Measurements from ENCODE around the gene RASGRP1.
A peak's percentile ranks its signal among the peaks of the same experiment; 100 is the strongest.
"Not testable (repeated sequence)": the region's sequence is repeated elsewhere in the genome, so short reads cannot be mapped to it uniquely, and the experiment has no call there.

Gene RASGRP1

GRCh38 chr15:38564557-38565286 is at the start of gene RASGRP1:
TSS of gene RASGRP1 (minus strand) at chr15:38564814. CDS start at chr15:38564628, 186 bp downstream.
- DNase-seq: peak; percentile 35

GRCh38 chr15:38613085-38613484 is 48.5 kb upstream of the RASGRP1 start:
- DNase-seq: no peak

DNA sequence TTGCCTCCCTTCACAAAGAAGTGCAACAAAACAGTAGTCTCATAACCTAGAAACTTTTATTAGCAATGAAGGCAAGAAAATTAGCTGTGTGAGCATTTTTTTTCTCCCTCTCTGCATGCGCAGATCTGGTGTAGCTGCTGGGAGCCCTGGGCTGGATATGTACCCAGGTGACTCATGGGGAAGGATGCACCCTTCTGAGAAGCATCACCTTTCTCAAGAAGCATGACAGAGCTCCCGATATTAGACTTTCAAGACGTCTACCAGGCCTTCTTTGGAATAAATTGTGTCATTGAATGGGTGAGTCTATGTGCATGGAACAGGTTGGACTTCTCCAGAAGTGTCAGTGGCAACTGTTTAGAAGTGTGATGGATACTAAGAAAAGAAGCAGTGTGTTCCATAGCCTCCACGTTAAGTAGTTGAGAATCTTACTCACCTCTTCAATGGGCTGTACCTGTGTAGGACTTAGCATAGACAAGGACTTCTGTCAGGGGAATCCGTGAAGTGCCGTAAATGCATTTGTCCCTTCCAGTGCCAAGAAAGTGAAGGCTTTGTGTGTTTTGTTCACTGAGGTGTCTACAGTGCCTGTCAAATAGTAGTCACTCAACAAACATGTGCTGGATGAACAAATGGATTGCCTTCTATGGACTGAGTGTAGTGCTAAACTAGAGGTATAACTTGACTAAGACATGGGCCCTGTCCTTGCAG is 47.7 kb upstream of the RASGRP1 start:
- no peak for DNase-seq

DNA sequence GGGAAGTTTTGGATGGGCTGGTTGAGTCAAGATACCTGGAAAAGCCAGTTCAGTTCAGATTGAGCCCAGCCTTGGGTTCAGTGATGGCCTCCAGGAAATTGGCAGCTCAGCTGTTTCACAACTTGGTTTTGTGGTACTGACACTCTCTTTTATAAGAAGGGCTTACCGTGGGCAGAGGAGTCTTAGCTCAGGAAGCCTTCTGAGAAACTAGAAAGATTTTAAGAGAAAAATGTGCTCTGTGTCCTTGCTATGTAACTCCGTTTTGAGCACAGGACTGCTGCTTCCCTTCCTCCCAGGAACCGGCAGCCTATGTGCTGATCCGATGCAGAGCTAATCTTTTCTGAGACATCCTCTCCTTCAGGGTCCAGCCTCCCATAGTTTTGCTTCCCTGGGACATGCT is 46.6 kb upstream of the RASGRP1 start:
- no peak for DNase-seq

- DNase-seq: no peak
These were observed 46.1 kb upstream of the RASGRP1 start for GRCh38 chr15:38610748-38611147.

DNA sequence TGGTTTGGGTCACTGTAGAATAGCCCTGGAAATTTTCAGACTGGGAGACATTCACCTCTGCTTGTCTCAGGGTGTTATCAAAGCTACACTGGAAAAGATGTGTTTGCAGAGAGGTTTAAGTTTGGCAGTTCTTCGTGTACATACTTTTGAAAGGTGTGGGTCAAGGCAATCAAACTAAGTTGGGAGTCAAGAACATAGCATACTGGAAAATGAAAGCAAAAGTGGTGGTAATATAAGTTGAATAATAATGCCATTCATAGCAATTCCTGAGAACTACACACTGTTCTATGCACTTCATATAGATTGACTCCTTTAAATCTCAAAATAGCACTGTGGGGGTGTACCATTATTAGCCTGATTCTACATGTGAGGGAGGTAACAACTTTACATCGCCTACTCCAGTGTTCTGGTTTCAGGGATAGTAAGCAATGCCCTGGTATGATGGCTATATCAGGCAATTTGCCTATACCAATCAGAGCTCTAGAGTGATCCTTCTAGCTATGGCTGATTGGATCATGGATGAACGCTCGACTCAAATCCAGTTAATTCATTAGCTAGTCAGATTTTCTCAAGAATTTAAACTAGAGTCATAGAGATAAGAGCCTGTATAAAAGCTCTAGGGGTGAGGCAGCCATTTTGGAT is 44.6 kb upstream of the RASGRP1 start:
- no peak for DNase-seq

- DNase-seq: no peak
These were observed 44.1 kb upstream of the RASGRP1 start for GRCh38 chr15:38608682-38609081.

- DNase-seq: no peak
These were observed 41.1 kb upstream of the RASGRP1 start for GRCh38 chr15:38605744-38606143.

DNA sequence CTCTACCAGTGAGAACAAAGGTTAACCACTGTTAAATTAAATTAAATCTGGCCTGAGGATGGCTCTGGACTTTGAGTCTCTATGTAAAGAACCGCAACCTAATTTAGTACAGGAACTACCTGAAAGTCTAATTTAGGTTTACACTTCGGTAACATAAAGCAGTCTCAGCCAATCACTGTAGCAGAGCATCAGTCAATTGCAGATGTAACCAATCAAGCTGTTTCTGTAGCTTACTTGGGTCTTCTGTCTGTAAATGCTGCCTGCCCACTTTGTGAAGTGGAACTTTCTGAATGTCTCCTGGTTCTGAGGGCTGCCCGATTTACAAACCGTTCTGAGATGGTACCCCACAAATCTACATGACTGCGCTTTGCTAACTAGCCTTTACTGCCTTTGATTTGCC is 39.1 kb upstream of the RASGRP1 start:
- DNase-seq: no peak

GRCh38 chr15:38602910-38603670 is 38.5 kb upstream of the RASGRP1 start:
- DNase-seq: peak; percentile 3

GRCh38 chr15:38600236-38600635 is 35.6 kb upstream of the RASGRP1 start:
- no peak for DNase-seq

DNA sequence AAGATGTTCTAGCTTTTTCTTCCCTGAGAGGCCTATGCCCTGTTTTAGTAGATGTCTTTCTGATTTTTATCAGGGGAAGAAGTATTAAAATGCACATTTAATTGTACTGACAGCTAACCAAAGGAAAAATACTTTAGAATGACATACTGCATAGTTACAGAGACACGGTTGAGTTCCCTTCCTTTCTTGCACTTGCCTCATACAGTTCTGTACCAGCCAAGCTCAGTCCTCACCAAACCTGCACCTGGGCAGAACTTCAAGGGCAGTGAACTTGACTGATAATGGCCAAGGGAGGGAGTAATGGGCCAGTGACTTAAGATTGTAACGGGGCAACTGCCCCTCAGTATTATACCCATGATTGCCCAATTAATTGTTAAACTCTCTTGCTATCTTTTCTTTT is 34.1 kb upstream of the RASGRP1 start:
- DNase-seq: no peak

- no peak for DNase-seq
These were observed 32.7 kb upstream of the RASGRP1 start for GRCh38 chr15:38597219-38597800.

DNA sequence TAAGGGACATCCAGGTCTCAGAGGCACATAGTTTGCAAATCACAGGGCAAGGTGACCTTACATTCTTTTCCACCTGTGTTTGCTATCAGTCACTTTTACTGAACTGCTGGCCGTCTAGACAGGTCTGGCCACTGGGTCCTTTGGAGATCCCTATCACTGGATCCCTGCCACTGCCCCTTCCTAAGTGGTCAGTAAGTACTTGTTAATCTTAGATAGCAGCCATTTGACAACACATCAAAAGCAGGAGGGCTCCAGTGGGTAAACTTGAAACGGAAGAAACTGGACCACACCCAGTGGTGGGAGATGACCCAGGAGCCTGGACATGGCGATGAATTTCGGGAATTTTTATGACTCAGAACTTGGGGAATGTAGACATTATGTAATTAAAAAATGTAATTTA is 28.9 kb upstream of the RASGRP1 start:
- no peak for DNase-seq

DNA sequence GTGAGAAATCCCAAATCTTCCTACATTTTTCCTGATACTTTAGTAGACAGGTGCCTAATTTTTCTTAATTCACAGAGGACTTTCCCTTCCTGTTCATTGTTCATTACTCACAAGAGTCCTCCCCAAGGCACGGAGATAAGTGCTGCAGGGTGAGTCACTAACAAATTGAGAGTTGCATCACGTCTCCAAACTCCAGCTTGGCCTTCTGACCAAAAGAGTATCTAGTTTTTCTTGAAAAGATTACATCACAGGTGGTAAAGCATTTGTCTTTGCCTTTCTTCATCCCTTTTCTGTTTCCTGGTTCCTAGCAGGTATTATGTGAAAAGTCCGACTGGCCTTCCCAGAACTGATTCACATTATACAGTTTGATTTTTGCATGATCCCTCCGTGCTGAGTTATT is 24.9 kb upstream of the RASGRP1 start:
- DNase-seq: peak; percentile 79

GRCh38 chr15:38588672-38589071 is 24.1 kb upstream of the RASGRP1 start:
- DNase-seq: peak; percentile 33

GRCh38 chr15:38587214-38587613 is 22.6 kb upstream of the RASGRP1 start:
- no peak for DNase-seq

DNA sequence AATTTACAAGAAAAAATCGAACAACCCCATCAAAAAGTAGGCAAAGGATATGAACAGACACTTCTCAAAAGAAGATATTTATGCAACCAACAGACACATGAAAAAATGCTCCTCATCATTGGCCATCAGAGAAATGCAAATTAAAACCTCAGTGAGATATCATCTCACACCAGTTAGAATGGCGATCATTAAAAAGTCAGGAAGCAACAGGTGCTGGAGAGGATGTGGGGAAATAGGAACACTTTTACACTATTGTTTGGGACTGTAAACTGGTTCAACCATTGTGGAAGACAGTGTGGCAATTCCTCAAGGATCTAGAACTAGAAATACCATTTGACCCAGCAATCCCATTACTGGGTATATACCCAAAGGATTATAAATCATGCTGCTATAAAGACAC is 21.4 kb upstream of the RASGRP1 start:
- DNase-seq: not testable (repeated sequence)

GRCh38 chr15:38578626-38579025 is 14.0 kb upstream of the RASGRP1 start:
- no peak for DNase-seq

GRCh38 chr15:38577424-38577987 is 12.9 kb upstream of the RASGRP1 start:
- no peak for DNase-seq

DNA sequence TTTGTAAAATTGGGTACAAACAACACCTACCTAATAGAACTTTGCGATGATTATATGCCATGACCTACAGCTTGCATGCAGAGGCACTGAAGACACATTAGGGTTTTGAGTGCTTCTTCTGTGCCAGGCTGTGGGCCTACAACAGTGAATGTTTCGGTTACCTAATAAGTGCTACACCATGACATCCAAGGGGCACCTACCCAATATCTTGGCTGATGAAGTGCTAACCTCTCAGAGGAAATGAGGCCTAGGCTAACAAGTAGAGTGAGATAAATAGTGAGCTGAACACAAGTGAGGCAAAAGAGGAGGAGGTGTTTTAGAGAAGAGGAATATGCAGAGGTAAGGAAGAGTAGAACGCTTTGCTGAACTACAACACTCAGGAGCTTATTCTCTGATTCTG is 12.2 kb upstream of the RASGRP1 start:
- no peak for DNase-seq

DNA sequence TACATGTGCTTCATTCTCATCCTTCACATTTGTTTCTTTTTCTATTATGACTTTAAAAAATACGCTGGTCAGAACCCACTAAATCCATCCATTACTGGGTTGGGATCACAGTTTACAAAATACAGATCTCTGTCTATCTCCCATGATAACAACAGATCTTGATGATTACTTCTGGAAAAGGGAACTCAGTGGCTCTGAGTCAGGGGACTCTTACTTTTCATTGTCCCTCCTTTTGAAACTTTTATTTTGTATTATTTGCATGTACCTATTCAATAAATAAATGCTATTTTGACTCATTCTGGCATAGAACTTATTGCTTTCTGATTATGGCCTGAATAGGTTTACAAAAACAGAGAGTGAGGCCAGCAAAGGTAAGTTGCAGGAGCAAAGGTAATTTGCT is 11.6 kb upstream of the RASGRP1 start:
- DNase-seq: no peak

DNA sequence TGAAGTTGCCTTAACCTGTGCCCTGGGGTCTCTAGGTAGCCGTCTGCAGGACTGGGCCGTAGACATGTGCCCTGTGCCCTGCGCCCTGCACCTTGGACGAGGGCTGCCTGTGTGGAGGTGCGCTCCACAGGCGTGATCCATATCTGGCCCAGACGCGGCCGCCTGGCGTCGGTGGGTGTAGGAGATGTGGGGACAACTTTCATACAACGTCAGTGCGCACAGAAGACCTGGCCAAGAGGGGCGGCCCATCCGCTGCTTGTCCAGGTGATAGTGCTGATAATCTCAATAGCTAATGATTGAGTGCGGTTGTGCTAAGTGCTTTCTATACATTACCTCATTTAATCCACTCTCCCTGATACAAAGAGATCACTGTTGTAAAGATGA is 665 bp upstream of the RASGRP1 start:
- no peak for DNase-seq
